Cardiac atrium fibroblast (primary cell): ENCODE results near the gene PAM. TPM values are rescaled to one million over a fixed set of nuclear protein-coding genes. Genes with fewer than 3 reads are reported as not detected.

ENCODE experiments used
- total RNA-seq: library from RNA; depleted of rRNA; stranded (reverse); fragments of >200 nt; gene quantifications from 2 replicates; pipeline ENCODE4 v1.2.3, GENCODE V29; 2015

Gene PAM
- 305 and 346 TPM in 2 replicates for total RNA-seq

DNA sequence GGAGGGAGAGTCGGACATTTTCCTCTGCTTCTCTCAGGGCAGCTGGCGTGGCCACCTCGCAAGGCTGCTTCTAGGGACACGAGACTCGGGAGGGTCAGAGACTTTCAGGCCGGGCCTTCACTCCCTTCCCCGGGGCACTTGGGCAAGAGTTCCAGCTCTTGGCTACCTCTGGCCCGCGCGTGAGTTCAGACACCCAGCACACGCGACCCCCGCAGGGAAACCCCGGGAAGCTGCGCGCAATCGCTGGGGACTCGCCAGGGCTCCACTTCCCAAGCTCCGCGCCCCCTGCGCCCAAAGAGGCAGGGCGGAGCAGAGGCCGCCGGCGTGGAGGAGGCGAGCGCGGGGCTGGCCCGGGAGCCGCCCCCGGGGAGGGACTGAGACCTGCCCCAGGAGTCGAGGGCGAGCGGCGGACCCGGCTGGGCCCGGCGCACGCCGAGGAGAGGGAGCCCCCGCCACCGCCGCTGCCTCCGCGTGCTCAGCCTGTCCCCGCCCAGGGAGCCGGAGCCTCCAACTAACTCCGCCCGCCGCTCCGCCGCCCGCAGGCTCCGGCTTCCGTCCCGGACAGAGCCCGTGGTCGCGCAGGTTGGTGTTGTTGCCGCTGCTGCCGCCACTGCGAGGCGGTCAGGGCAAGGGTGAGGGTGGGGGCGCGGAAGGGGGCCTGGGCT is at the start of gene PAM:
Gene PAM (plus strand): TSS at position 539 of the 665 bp plus-strand sequence. CDS start 110,891 bp downstream, outside the sequence.

